Activated naive CD8-positive, alpha-beta T cell treated with anti-CD3 and anti-CD28 coated beads for 36 hours (primary cell): ENCODE measurements around the gene BOK. TPM values are rescaled to one million over a fixed set of nuclear protein-coding genes. Genes with fewer than 3 reads are reported as not detected.
"Not testable (repeated sequence)": the region's sequence is repeated elsewhere in the genome, so short reads cannot be mapped to it uniquely, and the experiment has no call there.

Source experiments
- DNase-seq: peaks from one replicate; pipeline ENCODE4 v3.0.0; 2021
- H3K27ac Mint-ChIP-seq: one replicate; pipeline ENCODE4 v1.8.0; 2022; ENCODE audit warnings: mild to moderate bottlenecking, moderate library complexity, mixed read lengths
- H3K27me3 Mint-ChIP-seq: one replicate; pipeline ENCODE4 v1.8.0; 2022; ENCODE audit warnings: mild to moderate bottlenecking, mixed read lengths
- H3K36me3 Mint-ChIP-seq: one replicate; pipeline ENCODE4 v1.8.0; 2021; ENCODE audit warnings: mild to moderate bottlenecking, mixed read lengths
- H3K4me1 Mint-ChIP-seq: one replicate; pipeline ENCODE4 v1.8.0; 2021; ENCODE audit warnings: mixed read lengths
- H3K4me3 Mint-ChIP-seq: one replicate; pipeline ENCODE4 v1.8.0; 2022; ENCODE audit warnings: mild to moderate bottlenecking, moderate library complexity, mixed read lengths
- H3K9me3 Mint-ChIP-seq: one replicate; pipeline ENCODE4 v1.8.0; 2022; ENCODE audit warnings: mixed read lengths
- total RNA-seq, 2 experiments: library from RNA; stranded (reverse); gene quantifications; one replicate each; pipeline ENCODE4 v1.2.3, GENCODE V29; 2021

BOK gene
- total RNA-seq, 2 experiments from 2014 or later: 0.08 TPM; not detected in 1

GRCh38 chr2:241560883-241561474 is 2.4 kb downstream of the BOK start:
- H3K4me3 Mint-ChIP-seq: no peak overlapping the region
- H3K27ac Mint-ChIP-seq: no peak overlapping the region
- peaks cover 3% of the 10 kb centered on the region for H3K9me3 Mint-ChIP-seq
- H3K4me1 Mint-ChIP-seq: no peaks in the 10 kb centered on the region
- H3K36me3 Mint-ChIP-seq: no peaks in the 10 kb centered on the region
- peaks cover 32% of the 10 kb centered on the region for H3K27me3 Mint-ChIP-seq
- DNase-seq: no peak

GRCh38 chr2:241561832-241562231 is 3.3 kb downstream of the BOK start:
- no peak for DNase-seq
- no peak overlapping the region for H3K27ac Mint-ChIP-seq
- H3K4me3 Mint-ChIP-seq: no peak overlapping the region
- H3K27me3 Mint-ChIP-seq: peaks cover 28% of the 10 kb centered on the region
- H3K4me1 Mint-ChIP-seq: no peaks in the 10 kb centered on the region
- peaks cover 2% of the 10 kb centered on the region for H3K9me3 Mint-ChIP-seq
- no peaks in the 10 kb centered on the region for H3K36me3 Mint-ChIP-seq

- Mint-ChIP-seq H3K9me3 (peaks cover 2% of the 10 kb centered on the region), H3K4me3 (no peak overlapping the region), H3K27me3 (peaks cover 22% of the 10 kb centered on the region), H3K36me3 (no peaks in the 10 kb centered on the region), H3K4me1 (no peaks in the 10 kb centered on the region), H3K27ac (no peak overlapping the region)
- no peak for DNase-seq
Measured at GRCh38 chr2:241562269-241562891, 3.8 kb downstream of the BOK start.

GRCh38 chr2:241563031-241563507 is 4.5 kb downstream of the BOK start:
- Mint-ChIP-seq H3K4me3 (no peak overlapping the region), H3K9me3 (peaks cover under 1% of the 10 kb centered on the region), H3K27ac (no peak overlapping the region), H3K4me1 (no peaks in the 10 kb centered on the region), H3K36me3 (no peaks in the 10 kb centered on the region), H3K27me3 (peaks cover 16% of the 10 kb centered on the region)
- DNase-seq: no peak

GRCh38 chr2:241563571-241563980 is 5.0 kb downstream of the BOK start:
- Mint-ChIP-seq H3K4me3 (no peak overlapping the region), H3K27me3 (peaks cover 11% of the 10 kb centered on the region), H3K27ac (no peak overlapping the region), H3K9me3 (no peaks in the 10 kb centered on the region), H3K4me1 (no peaks in the 10 kb centered on the region), H3K36me3 (no peaks in the 10 kb centered on the region)
- no peak for DNase-seq

GRCh38 chr2:241563981-241564595 is 5.5 kb downstream of the BOK start:
- H3K36me3 Mint-ChIP-seq: no peaks in the 10 kb centered on the region
- H3K4me3 Mint-ChIP-seq: no peak overlapping the region
- no peak for DNase-seq
- H3K27me3 Mint-ChIP-seq: peaks cover 11% of the 10 kb centered on the region
- H3K9me3 Mint-ChIP-seq: no peaks in the 10 kb centered on the region
- no peaks in the 10 kb centered on the region for H3K4me1 Mint-ChIP-seq
- H3K27ac Mint-ChIP-seq: no peak overlapping the region

- Mint-ChIP-seq H3K27me3 (peaks cover 9% of the 10 kb centered on the region), H3K4me1 (no peaks in the 10 kb centered on the region), H3K4me3 (no peak overlapping the region), H3K36me3 (no peaks in the 10 kb centered on the region), H3K9me3 (no peaks in the 10 kb centered on the region), H3K27ac (no peak overlapping the region)
- no peak for DNase-seq
Measured at GRCh38 chr2:241564596-241565410, 6.3 kb downstream of the BOK start.

- DNase-seq: no peak
- H3K4me3 Mint-ChIP-seq: no peak overlapping the region
- no peaks in the 10 kb centered on the region for H3K4me1 Mint-ChIP-seq
- no peaks in the 10 kb centered on the region for H3K9me3 Mint-ChIP-seq
- H3K27ac Mint-ChIP-seq: no peak overlapping the region
- peaks cover 3% of the 10 kb centered on the region for H3K27me3 Mint-ChIP-seq
- no peaks in the 10 kb centered on the region for H3K36me3 Mint-ChIP-seq
Measured at GRCh38 chr2:241565411-241565810, 6.9 kb downstream of the BOK start.

- H3K4me3 Mint-ChIP-seq, H3K27me3 Mint-ChIP-seq, DNase-seq, H3K36me3 Mint-ChIP-seq, H3K27ac Mint-ChIP-seq, H3K4me1 Mint-ChIP-seq, H3K9me3 Mint-ChIP-seq: not testable (repeated sequence)
Measured at GRCh38 chr2:241566021-241566420, 7.5 kb downstream of the BOK start.

- H3K9me3 Mint-ChIP-seq: no peaks in the 10 kb centered on the region
- no peak overlapping the region for H3K4me3 Mint-ChIP-seq
- no peak overlapping the region for H3K27ac Mint-ChIP-seq
- H3K36me3 Mint-ChIP-seq: no peaks in the 10 kb centered on the region
- H3K4me1 Mint-ChIP-seq: no peaks in the 10 kb centered on the region
- no peak for DNase-seq
- H3K27me3 Mint-ChIP-seq: no peaks in the 10 kb centered on the region
Measured at GRCh38 chr2:241566468-241566867, 7.9 kb downstream of the BOK start.

GRCh38 chr2:241567266-241567665 is 8.7 kb downstream of the BOK start:
- not testable (repeated sequence) for H3K4me1 Mint-ChIP-seq, H3K4me3 Mint-ChIP-seq, H3K27me3 Mint-ChIP-seq, H3K9me3 Mint-ChIP-seq, DNase-seq, H3K27ac Mint-ChIP-seq, H3K36me3 Mint-ChIP-seq

- H3K27ac Mint-ChIP-seq: no peak overlapping the region
- no peak for DNase-seq
- no peaks in the 10 kb centered on the region for H3K36me3 Mint-ChIP-seq
- no peaks in the 10 kb centered on the region for H3K27me3 Mint-ChIP-seq
- no peaks in the 10 kb centered on the region for H3K4me1 Mint-ChIP-seq
- H3K4me3 Mint-ChIP-seq: no peak overlapping the region
- H3K9me3 Mint-ChIP-seq: no peaks in the 10 kb centered on the region
Measured at GRCh38 chr2:241567776-241568175, 9.2 kb downstream of the BOK start.

- no peaks in the 10 kb centered on the region for H3K27me3 Mint-ChIP-seq
- no peaks in the 10 kb centered on the region for H3K4me1 Mint-ChIP-seq
- no peak overlapping the region for H3K27ac Mint-ChIP-seq
- no peak overlapping the region for H3K4me3 Mint-ChIP-seq
- no peaks in the 10 kb centered on the region for H3K36me3 Mint-ChIP-seq
- DNase-seq: no peak
- H3K9me3 Mint-ChIP-seq: no peaks in the 10 kb centered on the region
Measured at GRCh38 chr2:241568726-241569125, 10.2 kb downstream of the BOK start.

- no peaks in the 10 kb centered on the region for H3K27me3 Mint-ChIP-seq
- no peaks in the 10 kb centered on the region for H3K36me3 Mint-ChIP-seq
- no peak overlapping the region for H3K27ac Mint-ChIP-seq
- no peak overlapping the region for H3K4me3 Mint-ChIP-seq
- no peak for DNase-seq
- H3K4me1 Mint-ChIP-seq: no peaks in the 10 kb centered on the region
- no peaks in the 10 kb centered on the region for H3K9me3 Mint-ChIP-seq
Measured at GRCh38 chr2:241569831-241570281, 11.3 kb downstream of the BOK start.

- no peak overlapping the region for H3K4me3 Mint-ChIP-seq
- no peaks in the 10 kb centered on the region for H3K36me3 Mint-ChIP-seq
- no peak for DNase-seq
Measured at GRCh38 chr2:241570961-241571581, 12.5 kb downstream of the BOK start.

More at GRCh38 chr2:241570961-241571581, 12.5 kb downstream of the BOK start:
- no peak overlapping the region for H3K27ac Mint-ChIP-seq
- H3K27me3 Mint-ChIP-seq: no peaks in the 10 kb centered on the region
- no peaks in the 10 kb centered on the region for H3K4me1 Mint-ChIP-seq
- no peaks in the 10 kb centered on the region for H3K9me3 Mint-ChIP-seq
